HuH-7 (cell line): ENCODE measurements around the gene DPH5.
"Not testable (repeated sequence)": the region's sequence is repeated elsewhere in the genome, so short reads cannot be mapped to it uniquely, and the experiment has no call there.

Source experiments
- DNase-seq: peaks from one replicate; pipeline ENCODE4 v3.0.0; 2011; ENCODE audit warnings: low spot score

DPH5 gene, protein sequence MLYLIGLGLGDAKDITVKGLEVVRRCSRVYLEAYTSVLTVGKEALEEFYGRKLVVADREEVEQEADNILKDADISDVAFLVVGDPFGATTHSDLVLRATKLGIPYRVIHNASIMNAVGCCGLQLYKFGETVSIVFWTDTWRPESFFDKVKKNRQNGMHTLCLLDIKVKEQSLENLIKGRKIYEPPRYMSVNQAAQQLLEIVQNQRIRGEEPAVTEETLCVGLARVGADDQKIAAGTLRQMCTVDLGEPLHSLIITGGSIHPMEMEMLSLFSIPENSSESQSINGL

DNA sequence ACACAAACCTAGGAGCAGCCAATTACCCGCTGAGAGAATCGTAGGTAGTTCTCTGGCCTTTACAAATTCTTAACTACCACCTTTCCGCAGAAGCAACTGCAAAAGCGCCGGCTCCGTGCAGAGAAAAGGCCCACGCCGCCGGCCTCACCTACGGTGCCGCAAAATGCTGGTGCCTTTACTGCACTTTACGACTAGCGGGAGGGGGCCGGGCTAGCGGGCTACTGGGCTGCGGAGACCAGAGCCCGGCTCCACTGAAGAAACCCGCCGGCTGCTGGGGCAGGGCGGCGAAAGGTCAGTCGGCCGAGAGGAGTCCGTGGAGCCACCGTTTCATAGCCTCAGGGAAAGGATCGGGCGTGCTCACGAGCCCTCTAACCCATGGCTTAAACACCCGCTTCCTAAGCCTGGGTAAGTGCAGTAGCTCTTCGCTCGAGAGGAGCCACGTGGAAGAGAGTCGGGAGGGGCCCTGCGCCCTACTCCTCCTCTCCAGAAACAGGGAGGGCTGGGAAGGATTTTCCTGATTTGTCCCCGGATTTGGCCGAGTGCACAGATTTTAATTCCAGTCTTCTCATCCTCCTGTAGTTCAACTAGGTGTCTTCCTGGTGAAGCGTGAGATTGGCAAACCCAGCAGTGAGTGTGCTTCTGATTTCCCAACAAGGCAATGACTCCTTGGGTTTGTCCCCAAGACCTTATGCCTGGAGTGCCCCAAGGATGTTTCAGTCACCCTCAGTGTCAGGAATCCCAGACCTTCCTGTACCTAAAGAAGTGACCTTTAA, at the start of gene DPH5:
Gene DPH5, minus strand, starts transcription at position 128 of the 773 bp plus-strand sequence. CDS start 341 bp downstream, outside the sequence.
- peak; percentile 66 for DNase-seq

DNA sequence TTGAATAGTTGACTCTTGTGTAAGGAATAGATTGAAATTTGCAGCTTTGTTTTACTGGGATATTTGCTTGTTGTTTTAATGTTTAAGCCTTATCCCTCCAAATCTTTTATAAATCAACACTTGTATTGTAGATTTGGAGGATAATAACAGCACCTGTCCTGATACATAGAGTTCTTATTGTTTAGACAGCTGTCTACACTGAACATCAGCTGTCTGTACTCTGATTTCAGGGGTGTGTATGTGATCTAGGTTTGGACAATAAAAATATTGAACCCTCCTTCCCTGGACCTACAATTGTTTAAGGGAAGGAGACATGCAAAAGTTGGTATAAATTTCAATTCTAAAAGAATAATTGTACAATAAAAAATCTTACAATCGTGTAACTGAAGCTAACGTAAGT, 48.3 kb upstream of the DPH5 start:
- DNase-seq = no peak

DNA sequence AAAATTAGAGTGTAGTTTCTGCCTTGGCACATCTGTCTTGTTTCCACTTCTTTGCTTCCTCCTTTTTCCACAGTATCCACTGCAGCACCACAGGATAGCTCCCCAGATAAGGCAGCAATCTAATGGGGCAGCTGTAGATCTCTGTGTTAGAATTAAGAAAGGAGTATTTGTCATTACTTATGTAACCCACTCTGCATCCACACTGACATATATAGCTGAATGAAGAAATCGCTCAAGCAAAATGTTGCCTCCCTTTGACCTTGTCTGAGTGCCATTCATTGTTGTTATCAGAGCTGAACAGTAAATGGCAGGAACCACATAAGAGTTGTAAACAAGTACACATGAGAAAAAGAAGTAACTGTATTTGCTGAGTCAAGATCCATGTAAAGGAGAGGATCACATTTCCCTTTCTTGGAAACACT, 45.9 kb upstream of the DPH5 start:
- DNase-seq = peak; percentile 9

DNA sequence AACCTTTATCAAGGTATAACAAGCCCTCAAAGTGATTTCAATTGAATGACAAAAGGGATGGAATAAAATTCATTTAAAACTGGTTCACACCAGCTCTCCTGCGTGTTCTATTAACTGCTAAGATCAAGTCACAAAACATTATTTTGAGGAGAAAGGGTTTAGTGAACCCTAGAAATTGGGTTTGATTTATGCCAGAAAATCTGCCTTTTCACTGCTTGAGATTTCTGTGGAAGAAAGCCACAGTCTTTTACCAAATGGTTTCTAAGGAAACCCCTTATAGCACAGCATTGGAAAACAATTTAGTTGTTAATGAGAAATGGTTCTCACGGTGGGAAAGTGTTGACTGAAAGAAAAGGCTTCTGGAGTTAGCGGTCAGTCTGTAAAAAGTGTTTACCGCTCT, 43.6 kb upstream of the DPH5 start:
- DNase-seq = no peak

DNA sequence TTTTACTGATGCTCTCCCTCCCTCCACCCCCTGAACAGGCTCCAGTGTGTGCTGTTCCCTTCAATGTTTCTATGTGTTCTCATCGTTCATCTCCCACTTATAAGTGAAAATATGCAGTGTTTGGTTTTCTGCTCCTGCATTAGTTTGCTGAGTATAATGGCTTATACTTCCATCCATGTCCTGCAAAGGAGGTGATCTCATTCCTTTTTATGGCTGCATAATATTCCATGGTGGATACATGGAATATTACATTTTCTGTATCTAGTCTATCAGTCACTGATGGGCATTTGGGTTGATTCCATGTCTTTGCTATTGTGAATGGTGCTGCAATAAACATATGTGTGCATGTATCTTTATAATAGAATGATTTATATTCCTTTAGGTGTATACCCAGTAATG, 41.4 kb upstream of the DPH5 start:
- not testable (repeated sequence) for DNase-seq

DNA sequence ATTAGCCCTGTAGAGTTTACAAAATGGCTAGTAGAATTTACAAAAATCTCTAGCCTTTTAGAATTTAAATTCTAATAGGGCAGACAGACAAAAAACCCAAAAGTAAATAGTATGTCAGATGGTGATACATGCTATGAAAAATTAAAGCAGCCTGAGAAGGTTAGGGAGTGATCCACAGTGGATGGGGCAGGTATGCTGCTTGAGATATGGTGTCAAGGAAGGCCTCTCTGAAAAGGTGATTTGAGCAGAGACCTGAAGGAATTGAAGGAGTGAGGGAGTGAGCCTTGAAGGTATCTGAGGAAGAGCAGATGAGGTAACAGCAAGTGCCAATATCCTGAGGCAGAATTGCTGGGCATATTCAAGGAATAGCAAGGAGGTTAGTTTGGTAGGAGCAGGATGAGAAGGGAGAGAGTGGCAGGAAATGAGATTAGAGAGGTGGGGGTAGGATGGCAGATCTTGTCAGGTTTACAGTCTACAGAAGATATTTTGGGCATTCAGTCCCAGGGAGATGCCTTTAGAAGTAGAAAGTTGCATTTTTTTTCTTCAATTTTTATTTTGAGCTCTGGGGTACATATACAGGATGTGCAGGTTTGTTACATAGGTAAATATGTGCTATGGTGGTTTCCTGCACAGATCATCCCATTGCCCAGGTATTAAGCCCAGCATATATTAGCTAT, 40.8 kb upstream of the DPH5 start:
- no peak for DNase-seq

DNA sequence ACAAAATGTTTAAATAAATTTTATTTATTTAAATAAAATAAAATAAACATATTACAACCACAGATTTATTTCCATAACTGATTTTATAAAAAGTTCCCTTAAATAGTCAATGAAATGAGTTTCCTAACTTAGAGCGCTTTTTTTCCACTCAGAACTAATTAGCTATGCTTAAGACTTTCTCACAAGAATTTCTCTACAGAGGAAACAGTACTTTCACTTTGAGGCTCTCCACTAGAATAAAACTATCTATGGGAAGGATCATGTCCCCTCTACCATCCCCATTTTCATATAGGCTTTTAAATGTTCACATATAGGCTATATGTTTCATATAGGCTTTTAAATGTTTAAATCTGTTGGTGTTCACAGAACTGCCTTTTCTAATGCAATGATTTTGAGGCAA, 40.0 kb upstream of the DPH5 start:
- DNase-seq = no peak

DNA sequence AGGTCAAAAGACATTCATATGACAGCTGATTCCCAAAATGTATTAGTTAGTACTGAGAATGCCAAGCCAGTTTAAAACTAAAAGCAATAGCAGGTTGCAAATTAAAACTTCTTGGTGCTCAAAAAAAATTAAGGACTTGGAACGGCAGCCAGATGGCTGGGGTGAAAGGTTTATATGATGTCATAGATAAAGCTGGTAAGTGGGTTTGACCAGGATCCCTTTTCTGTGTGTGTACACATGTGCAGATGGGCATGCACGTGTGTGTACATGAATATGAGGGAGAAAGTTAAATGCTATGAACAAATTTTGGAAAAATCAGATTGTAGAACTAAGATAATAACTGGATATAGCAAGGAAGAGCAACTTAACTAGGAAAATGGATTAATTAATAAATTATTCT, 39.1 kb upstream of the DPH5 start:
- DNase-seq = no peak

DNA sequence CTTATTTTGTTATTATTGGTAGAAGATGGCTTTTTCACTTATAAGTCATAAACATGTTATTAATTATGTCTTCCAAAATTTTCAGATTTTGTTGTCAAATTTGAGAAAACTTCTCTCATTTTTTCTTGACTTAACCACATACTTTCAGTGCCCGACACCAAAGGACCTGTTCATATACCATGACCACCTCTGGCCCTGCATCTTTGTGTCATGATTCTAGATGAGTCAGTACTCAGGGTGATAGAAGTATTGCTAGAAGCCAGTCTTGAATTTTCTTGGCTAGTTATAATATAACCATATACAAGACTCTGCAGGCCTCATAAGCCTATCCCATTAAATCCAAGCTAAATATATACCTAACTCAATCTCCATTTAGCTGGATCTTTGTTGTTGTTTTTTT, 35.4 kb upstream of the DPH5 start:
- DNase-seq = no peak

DNA sequence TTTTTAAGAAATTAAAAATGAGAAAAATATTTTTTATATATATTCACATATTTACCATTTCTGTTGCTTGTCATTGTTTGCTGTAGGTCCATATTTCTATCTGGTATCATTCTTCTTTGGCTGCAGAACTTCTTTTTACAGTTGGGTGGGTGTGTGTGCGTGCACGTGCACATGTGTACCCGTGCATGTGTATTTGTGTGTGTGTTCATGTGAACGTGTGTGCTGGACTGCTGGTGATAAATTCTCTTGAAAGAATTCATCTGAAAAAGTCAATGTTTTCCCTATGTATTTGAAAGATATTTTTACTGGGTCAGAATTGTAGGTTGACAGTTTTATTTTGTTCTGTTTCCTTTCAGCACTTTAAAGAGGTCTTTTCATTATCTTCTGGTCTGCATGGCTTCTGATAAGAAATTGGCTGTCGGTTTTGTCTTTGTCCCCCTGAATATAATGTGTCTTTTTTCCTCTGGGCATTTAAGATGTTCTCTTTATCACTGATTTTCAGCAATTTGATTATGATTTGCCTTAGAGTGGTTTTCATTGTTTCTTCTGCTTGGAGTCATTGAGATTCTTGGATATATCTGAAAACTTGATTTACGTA, 34.5 kb upstream of the DPH5 start:
- DNase-seq = no peak

DNA sequence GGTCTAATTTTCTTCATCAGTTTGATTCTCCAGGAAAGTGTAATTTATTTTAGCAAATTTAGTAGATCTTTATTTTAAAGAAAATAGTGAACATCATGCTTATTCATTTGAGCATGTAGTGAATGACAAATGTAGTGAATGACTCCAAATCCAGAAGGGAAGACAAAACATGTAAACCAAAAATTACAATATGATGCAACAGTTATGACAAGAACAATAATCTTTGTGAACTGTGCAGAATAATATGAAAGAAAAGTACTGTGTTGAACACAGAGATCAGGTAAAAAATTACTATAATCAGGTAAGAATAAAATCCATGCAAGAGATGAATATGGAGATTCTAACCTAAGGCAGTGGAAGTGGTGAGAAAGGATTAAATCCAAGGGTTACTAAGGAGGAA, 30.0 kb upstream of the DPH5 start:
- DNase-seq = no peak

DNA sequence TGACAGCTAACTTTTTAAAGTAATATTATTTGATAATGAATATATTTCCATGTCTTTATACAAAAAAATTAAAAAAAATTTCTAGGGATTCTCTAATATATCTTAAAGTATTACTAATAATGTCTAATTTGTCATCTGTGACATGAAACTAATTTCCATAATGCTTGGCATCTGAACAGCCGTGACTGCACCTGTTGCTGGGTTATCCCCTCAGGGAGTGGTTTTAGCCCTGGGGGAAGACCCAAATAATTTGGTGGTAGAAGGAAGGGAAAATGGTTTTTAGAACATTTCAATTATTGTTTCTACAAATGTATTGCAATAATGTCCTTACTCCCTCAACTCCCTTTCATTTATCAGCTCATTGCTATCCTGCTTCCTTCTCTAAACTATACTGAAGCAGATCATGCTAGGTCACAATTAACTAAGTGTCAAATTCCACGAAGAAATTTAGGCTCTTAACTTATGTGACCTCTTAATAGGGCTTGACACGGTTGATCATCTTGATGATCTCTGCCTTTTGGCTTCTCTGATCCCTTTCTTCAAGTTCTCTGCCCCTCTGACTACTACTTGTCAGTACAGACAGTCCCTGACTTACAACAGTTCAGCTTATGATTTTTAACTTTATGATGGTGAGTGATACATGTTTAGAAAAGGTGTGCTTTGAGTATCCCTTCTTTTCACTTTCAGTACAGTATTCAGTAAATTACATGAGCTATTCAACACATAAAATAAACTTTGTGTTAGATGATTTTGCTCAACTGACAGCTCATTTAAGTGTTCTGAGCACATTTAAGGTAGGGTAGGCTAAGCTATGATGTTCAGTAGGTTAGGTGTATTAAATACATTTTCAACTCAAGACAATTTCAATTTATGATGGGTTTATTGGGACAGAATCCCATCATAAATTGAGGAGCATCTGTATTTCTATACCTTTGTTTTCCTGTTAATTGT, 26.4 kb upstream of the DPH5 start:
- no peak for DNase-seq

DNA sequence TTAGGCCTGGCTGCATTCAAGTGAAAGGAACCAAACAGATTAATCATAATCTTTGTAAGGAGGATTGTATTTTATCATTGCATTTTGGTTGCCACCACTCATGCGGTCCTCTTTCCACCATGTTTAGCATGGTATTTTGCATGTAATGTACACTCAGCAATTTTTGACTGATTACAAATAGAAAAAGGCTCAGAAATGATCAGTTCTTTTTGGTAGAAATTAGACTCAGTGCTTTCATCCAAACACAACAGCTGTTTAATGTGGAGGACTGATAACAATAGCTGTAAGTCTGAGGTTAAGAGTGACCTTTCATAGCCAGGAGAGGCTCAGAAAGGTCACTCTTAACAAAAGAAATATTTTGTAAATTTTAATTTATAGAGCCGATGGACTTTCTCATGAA, 25.3 kb upstream of the DPH5 start:
- DNase-seq = no peak

DNA sequence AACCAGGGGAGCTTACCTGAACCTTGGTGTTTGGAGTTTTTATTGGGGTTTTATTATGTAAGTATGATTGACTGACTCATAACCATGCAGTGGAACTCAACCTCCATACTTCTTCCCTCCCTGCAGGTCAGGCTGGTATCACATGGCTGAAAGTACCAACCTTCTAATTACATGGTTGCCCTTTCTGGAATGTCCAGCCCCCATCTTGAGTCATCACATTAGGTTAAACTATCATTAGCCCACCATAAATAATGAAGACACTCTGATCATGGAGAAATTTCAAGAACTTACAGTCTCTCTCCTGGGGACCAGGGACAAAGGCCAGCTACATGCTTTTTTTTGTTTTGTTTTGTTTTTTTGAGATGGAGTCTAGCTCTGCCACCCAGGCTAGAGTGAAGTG, 19.2 kb upstream of the DPH5 start:
- DNase-seq = no peak

DNA sequence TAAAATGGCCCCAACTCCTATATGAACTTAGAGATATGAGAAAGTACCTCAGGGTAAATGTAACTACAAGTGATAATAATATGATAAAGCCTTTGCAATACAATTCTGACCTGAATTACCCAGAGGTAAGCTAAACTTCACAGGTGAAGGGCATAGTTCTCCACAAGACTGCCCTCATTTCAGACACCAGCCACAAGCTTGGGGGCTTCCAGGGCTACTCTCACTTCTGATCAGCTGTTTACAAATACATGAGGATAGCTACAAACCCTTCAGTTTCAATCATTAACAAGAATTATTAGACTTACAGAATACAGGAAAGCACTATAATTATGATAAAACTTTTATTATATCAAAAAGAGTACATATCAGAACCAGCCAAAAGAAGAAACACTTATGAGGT, 18.7 kb upstream of the DPH5 start:
- no peak for DNase-seq

DNA sequence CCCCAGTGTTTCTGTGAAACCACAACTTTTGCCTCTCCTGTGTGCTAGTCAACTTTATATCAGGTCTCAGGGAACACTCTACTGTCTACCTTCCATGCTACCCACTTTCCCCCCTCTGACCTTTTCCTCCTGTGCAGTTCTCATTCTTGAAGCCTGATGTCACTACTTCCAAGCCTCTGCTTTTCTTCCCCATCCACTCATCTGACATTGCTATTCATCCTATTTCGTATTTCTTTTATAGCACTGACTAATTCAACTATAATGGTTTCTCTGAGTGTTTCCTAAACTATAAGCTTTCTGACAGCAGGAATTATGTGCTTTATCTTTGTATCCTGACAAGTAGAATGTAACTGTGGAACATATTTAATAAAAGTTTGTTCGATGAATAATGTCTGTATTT, 18.2 kb upstream of the DPH5 start:
- DNase-seq = no peak

DNA sequence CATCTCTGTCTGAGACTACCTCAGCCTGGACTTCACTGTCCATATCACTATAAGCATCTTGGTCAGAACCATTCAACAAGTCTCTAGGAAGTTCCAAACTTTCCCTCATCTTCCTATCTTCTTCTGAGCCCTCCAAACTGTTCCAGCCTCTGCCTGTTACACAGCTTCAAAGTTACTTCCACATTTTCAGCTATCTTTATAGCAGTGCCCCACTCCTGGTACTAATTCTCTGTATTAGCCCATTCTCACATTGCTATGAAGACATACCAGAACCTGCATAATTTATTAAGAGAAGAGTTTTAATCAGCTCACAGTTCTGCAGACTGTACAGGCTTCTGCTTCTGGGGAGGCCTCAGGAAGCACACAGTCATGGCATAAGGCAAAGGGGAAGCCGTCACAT, 15.7 kb upstream of the DPH5 start:
- DNase-seq = no peak

DNA sequence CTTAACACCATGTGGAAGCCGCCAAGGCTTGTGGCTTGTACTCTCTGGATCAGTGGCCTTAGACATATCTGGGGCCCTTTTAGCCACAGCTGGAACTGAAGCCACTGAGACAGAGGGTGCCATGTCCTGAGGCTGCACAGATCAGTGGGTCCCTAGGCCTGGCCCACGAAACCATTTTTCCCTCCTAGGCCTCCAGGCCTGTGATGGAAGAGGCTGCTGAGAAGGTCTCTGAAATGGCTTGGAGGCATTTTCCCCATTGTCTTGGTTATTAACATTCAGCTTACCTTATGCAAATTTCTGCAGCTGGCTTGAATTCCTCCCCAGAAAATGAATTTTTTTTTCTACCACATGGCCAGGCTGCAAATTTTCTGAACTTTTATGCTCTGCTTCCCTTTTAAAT, 15.1 kb upstream of the DPH5 start:
- DNase-seq = no peak

DNA sequence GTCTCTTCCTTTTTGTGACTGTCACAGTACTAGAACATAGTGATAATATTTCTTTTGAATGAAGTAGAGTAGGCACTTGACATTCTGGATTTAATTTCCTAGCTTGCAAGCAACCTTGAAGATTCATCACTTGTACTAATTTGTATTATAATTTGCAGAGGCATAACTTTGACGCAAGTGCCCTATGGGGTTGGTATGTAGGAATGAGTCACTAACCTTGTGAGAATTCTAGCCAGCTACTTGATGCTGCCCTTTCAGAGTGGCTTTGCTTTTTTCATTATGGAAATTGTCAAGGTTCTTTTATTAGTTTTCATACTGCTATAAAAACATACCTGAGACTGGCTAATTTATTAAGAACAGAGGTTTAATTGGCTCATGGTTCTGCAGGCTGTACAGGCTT, 13.7 kb upstream of the DPH5 start:
- DNase-seq = no peak

DNA sequence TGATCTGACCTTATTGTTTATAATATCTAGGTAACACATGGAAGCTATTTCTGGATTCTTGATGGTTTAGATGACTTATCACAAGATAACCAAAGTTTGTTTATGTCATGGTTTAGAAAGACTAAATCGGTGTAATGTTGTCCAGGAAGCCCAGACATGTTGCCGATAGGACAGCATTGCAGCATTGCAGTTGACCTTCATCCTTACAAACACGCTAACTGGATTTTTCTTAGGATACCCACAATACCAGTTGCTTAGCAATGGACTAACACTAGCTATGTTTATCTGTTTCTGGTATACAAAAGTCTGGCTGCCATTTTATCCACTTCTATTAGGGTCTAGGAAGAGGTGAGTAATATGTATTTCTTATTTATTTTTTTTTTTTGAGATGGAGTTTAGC, 11.7 kb upstream of the DPH5 start:
- DNase-seq = no peak

DNA sequence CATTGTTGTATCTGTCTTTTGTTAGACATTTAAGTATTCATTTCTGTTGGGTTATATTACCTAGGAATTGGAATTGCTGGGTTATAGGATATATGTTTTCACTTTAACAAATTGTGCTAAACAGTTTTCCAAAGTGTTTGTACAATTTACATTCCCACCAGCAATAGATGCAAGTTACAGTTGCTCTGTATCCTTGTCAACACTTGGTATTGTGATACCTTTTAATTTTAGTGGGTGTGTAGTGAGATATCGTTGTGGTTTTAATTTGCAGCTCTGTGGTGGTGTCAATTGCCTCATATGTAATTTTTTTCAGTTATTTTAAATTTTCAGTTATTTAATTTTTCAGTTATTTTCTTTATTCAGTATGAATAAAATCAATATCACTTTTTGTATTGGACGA, 7.4 kb upstream of the DPH5 start:
- no peak for DNase-seq

DNA sequence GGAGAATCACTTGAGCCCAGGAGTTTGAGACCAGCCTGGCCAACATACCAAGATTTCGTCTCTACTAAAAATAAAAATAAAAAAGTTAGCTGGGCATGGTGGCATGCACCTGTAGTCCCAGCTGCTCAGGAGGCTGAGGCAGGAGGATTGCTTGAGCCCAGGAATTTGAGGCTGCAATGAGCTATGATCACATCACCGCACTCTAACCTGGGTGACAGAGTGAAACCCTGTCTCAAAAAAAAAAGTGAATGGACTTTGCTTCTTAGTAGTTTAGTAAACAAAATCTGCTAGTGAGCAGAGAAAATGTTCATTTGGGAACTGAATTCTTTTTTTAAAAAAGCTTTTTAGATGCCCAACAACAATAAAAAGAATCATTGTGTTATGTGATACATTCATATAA, 6.5 kb upstream of the DPH5 start:
- DNase-seq = not testable (repeated sequence)
